Neural progenitor cell (in vitro differentiated cells): ENCODE measurements around the gene KCNK5.

Experiments used
- CTCF ChIP-seq: fragments of 200-600 bp; sonication (generic); IDR thresholded peaks from 2 replicates; pipeline ENCODE4 v1.5.1; 2017; ENCODE audit warnings: antibody characterized with exemption, mild to moderate bottlenecking
- EZH2 ChIP-seq: fragments of 200-600 bp; sonication (generic); IDR thresholded peaks from 2 replicates; pipeline ENCODE4 v1.6.1; 2017; ENCODE audit warnings: antibody characterized with exemption, mild to moderate bottlenecking, moderate library complexity
- EZH2phosphoT487 ChIP-seq: fragments of 200-600 bp; sonication (generic); IDR thresholded peaks from 2 replicates; pipeline ENCODE4 v1.6.1; 2017; ENCODE audit warnings: antibody characterized with exemption

DNA sequence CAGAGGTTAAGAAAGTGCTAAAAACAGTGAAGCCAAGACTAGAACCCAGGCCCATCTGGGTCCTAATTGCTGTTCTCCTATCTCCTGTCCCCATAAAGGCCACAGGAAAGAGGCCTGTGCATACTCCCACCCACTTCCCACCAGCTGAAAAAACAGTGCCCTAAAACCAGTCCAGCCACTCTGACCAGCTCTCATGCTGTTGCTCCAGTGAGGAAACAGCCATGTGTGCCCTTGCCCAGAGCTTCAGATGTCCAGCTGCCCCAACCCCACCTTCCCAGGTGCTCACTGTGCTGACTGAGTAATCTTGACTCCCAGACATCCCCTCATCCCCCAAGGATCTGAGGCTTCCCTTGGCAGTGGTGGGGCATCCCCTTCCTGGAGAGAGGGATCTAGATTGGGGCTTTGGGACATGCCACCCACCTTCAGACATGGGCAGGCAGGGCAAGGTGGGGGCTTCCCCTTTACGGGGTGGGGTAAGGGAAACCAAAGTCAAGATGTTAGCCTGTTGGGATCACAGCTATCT, 28.7 kb downstream of the KCNK5 start:
- no peak for TF ChIP-seq EZH2phosphoT487
- TF ChIP-seq CTCF, result no peak
- no peak for TF ChIP-seq EZH2
